ENCODE measurements around the gene DLG2.

DLG2 gene

GRCh38 chr11:84061726-84062125, 1565.4 kb downstream of the DLG2 start:
- DNase-seq (ENCODE audit: low read depth) = no peak
- TF ChIP-seq, protein P1, sequence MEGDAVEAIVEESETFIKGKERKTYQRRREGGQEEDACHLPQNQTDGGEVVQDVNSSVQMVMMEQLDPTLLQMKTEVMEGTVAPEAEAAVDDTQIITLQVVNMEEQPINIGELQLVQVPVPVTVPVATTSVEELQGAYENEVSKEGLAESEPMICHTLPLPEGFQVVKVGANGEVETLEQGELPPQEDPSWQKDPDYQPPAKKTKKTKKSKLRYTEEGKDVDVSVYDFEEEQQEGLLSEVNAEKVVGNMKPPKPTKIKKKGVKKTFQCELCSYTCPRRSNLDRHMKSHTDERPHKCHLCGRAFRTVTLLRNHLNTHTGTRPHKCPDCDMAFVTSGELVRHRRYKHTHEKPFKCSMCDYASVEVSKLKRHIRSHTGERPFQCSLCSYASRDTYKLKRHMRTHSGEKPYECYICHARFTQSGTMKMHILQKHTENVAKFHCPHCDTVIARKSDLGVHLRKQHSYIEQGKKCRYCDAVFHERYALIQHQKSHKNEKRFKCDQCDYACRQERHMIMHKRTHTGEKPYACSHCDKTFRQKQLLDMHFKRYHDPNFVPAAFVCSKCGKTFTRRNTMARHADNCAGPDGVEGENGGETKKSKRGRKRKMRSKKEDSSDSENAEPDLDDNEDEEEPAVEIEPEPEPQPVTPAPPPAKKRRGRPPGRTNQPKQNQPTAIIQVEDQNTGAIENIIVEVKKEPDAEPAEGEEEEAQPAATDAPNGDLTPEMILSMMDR (conservative IDR thresholded peaks at IDR 0.05; ENCODE audit: low read depth, low read length) = no peak
- no peak overlapping the region for H3K4me3 ChIP-seq (ENCODE audit: low read length)

DNA sequence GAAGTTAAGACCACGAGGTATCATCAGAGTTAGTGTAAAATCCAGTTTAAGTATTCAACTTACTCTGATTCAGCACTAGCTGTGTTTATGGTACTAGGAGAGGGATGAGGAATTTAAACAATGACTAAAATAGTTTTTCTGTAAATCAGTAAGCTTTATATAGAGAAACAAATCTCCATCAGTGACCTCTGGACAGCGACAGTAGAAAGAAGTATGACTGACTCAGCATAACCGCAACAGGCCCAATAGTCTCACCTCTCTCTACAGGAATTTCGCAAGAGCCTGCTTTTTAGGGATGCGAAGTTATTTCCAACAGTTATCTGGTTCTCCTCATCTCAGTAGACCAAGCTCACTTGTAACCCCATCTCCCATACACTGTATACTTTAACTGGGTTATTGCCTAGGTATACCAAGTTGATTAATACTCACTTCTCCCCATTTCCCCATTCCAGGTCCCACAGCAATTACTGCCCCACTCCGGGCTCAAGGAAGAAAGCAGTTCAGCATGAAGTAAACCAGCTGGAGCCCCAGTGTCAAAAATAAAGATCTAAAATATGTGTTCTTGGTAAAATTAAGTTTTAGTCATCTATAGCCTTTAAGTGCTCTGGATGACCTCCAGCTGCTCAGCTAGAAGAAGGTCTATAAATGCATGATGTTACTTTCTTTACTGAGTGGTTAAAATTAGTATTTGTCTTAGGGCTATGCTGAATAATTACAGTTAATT, 1570.3 kb downstream of the DLG2 start:
- TF ChIP-seq, protein P1 (conservative IDR thresholded peaks at IDR 0.05; ENCODE audit: low read depth, low read length) = no peak
- H3K4me3 ChIP-seq (ENCODE audit: low read length) = no peak overlapping the region
- no peak for DNase-seq (ENCODE audit: low read depth)

GRCh38 chr11:84045146-84045545, 1582.0 kb downstream of the DLG2 start:
- DNase-seq (ENCODE audit: low read depth) = no peak
- TF ChIP-seq, protein P1 (conservative IDR thresholded peaks at IDR 0.05; ENCODE audit: low read depth, low read length) = no peak
- H3K4me3 ChIP-seq (ENCODE audit: low read length) = no peak overlapping the region

GRCh38 chr11:84044706-84045105, 1582.4 kb downstream of the DLG2 start:
- no peak overlapping the region for H3K4me3 ChIP-seq (ENCODE audit: low read length)
- TF ChIP-seq, protein P1 (conservative IDR thresholded peaks at IDR 0.05; ENCODE audit: low read depth, low read length) = no peak
- DNase-seq (ENCODE audit: low read depth) = no peak

DNA sequence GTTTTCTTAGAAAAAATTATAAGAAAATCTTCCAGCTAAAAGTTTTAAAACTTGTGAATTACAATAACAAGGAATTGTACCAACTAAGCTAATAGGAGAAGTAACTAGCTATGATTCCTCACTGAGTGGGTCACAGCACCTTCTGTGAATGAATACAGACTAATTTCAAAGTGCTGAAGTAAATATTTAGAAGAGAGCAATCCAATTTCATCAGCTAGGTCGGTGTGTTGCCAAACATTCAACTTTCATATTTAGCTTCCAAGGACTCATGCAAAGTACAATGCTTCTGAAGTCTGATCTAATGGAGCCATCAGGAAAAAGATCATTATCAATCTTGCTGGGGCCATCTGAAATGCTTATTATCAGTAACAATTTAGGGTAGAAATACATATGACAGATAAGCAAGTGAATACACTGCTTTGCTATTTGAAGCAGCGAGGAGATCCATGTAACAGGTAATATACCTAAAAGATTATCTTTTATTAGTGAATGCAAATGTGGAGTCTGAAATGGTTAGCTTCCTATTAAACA, 1590.4 kb downstream of the DLG2 start:
- no peak for DNase-seq (ENCODE audit: low read depth)
- TF ChIP-seq, protein P1 (conservative IDR thresholded peaks at IDR 0.05; ENCODE audit: low read depth, low read length) = no peak
- H3K4me3 ChIP-seq (ENCODE audit: low read length) = no peak overlapping the region

DNA sequence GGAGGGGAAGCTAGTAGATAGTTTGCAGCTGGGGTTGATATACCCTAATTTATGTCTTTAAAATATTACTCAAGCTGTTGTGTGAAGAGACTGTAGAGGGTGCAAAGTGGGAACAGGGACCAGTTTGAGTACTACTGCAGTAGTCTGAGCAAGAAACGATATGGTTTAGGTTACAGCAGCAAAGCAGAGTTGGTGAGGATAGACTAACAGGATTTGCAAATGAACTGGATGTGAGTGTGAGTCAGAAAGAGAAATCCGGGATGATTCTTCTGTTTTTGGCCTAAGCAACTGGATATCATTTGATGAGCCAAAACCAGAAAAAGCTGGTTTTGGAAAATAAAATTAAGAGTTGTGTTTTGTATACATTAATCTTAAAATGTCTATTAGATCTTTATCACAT, 1591.5 kb downstream of the DLG2 start:
- TF ChIP-seq, protein P1 (conservative IDR thresholded peaks at IDR 0.05; ENCODE audit: low read depth, low read length) = no peak
- DNase-seq (ENCODE audit: low read depth) = no peak
- no peak overlapping the region for H3K4me3 ChIP-seq (ENCODE audit: low read length)

DNA sequence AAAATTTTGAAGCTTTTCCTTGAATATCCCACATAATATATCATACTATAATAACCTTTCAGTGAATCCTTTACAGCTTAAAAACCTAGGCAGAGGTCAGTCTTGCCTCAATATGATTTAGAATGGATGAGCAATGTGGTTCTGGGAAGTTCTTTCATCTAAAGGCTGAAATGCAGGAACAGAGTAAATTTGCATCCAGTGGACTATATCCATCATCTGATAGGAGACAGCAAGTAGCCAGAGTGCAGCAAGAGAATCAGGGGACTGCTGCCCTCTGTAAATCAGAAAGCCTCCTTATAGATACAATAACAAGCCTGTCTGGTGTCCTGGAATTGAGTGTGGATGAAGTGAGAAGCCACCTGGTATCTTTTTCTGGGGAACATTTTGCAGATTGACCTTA, 1592.7 kb downstream of the DLG2 start:
- H3K4me3 ChIP-seq (ENCODE audit: low read length) = no peak overlapping the region
- TF ChIP-seq, protein P1 (conservative IDR thresholded peaks at IDR 0.05; ENCODE audit: low read depth, low read length) = no peak
- DNase-seq (ENCODE audit: low read depth) = no peak
